Gastrocnemius medialis (tissue), 4 donors: ENCODE data around the gene LPIN1. TPM values are rescaled to one million over a fixed set of nuclear protein-coding genes. Genes with fewer than 3 reads are reported as not detected.

Experiments used
- ATAC-seq, 2 donors: fragments of 150-250 bp; one replicate each; pipeline ENCODE4 v1.9.1; 2016
- DNase-seq, 2 donors: peaks; one replicate each; pipeline ENCODE4 v3.0.0-alpha.2; 2019
- H3K27ac ChIP-seq, 4 donors: fragments of 200-600 bp; sonication (generic); 1 replicate in 1 of 4; 2 replicates in 3 of 4; pipeline ENCODE4 v1.5.1; 2016 to 2018; ENCODE audit warnings: mild to moderate bottlenecking in 2 of 4, moderate library complexity in 1 of 4
- H3K27me3 ChIP-seq, 3 donors: fragments of 200-600 bp; sonication (generic) in 2 of 3; 1 replicate in 1 of 3; 2 replicates in 2 of 3; pipeline versions ENCODE4 v1.5.1 to v1.6.0; 2016 to 2019; ENCODE audit warnings: mild to moderate bottlenecking in 1 of 3, moderate library complexity in 1 of 3
- H3K36me3 ChIP-seq, 2 donors: fragments of 200-600 bp; sonication (generic) in 1 of 2; one replicate each; pipeline ENCODE4 v1.5.1; 2017 to 2018
- H3K4me1 ChIP-seq, 2 donors: fragments of 200-600 bp; sonication (generic) in 1 of 2; one replicate each; pipeline ENCODE4 v1.5.1; 2016 to 2017; ENCODE audit warnings: mild to moderate bottlenecking in 2 of 2
- H3K4me3 ChIP-seq, 4 donors: fragments of 200-600 bp; sonication (generic) in 3 of 4; 1 replicate in 1 of 4; 2 replicates in 3 of 4; pipeline ENCODE4 v1.5.1; 2016 to 2019; ENCODE audit warnings: mild to moderate bottlenecking in 2 of 4
- H3K9me3 ChIP-seq, 3 donors: fragments of 200-600 bp; sonication (generic) in 2 of 3; 1 replicate in 1 of 3; 2 replicates in 2 of 3; pipeline ENCODE4 v1.5.1; 2016 to 2019
- CTCF ChIP-seq, 5 experiments: fragments of 450-650 bp in 3 of 5; fragments of 200-600 bp in 2 of 5; sonication (generic) in 2 of 5; IDR thresholded peaks in 4 of 5; conservative IDR thresholded peaks in 1 of 5; 1 replicate in 4 of 5; 2 replicates in 1 of 5; pipeline ENCODE4 v1.5.1; 2016 to 2019; ENCODE audit warnings: antibody characterized with exemption in 5 of 5, mild to moderate bottlenecking in 3 of 5, moderate library complexity in 3 of 5
- POLR2A ChIP-seq, 2 donors: fragments of 450-650 bp; IDR thresholded peaks; one replicate each; pipeline ENCODE4 v1.6.1; 2017; ENCODE audit warnings: antibody characterized with exemption in 2 of 2, mild to moderate bottlenecking in 2 of 2, moderate library complexity in 2 of 2
- in situ Hi-C, 4 donors: fragments of 200-750 bp; cut with MboI; loops; one replicate each; pipeline versions ENCODE4 v1.15.0 to v1.8.0; 2017; ENCODE audit warnings: low sequenced_read_pairs in 4 of 4
- intact Hi-C: fragments of 100-400 bp; cut with DNase I; formaldehyde crosslinking; loops from one replicate; pipeline ENCODE4 v1.15.1; 2023; ENCODE audit warnings: low total_unique reads
- total RNA-seq, 4 donors: library from RNA; depleted of rRNA; stranded (reverse); fragments of >200 nt; gene quantifications; one replicate each; pipeline versions ENCODE4 v1.1.0 to v1.2.3, GENCODE V29; 2016

Gene LPIN1
- total RNA-seq, 4 donors from 2014 or later = 292 to 606 (median 472) TPM

- H3K4me1 ChIP-seq = peaks cover 54% of the 10 kb centered on the region in 2 donors
- H3K9me3 ChIP-seq = no peaks in the 10 kb centered on the region
- in situ Hi-C loops = loop anchor here (5.0 to 25.0 kb wide), 3 partner anchors 80 to 315 kb away; partner anchors contain the start of gene E2F6 (in 1 of the 4)
- DNase-seq = peak in 1 of 2 donors; percentile 45
- H3K4me3 ChIP-seq = no peak overlapping the region
- peaks cover 0 to 51% of the 10 kb centered on the region in 2 donors for H3K36me3 ChIP-seq
- H3K27ac ChIP-seq = peak overlapping the region; percentile 58 to 70 (median 66)
- intact Hi-C loops = no loop called here
- ATAC-seq = peak in 1 of 2 donors; percentile 44
- no peaks in the 10 kb centered on the region for H3K27me3 ChIP-seq
- TF ChIP-seq CTCF (IDR thresholded peaks at IDR 0.05 in 4 of 5, conservative IDR thresholded peaks at IDR 0.05 in 1 of 5) (no peak), POLR2A (IDR thresholded peaks at IDR 0.05) (no peak)
These were observed 30.8 kb downstream of the LPIN1 start for GRCh38 chr2:11777066-11777782.

GRCh38 chr2:11777886-11778415 is 31.5 kb downstream of the LPIN1 start:
- no peaks in the 10 kb centered on the region for H3K27me3 ChIP-seq
- peaks cover 51% of the 10 kb centered on the region in 2 donors for H3K4me1 ChIP-seq
- peak overlapping the region; percentile 58 to 70 (median 66) for H3K27ac ChIP-seq
- no peak overlapping the region for H3K4me3 ChIP-seq
- in situ Hi-C loops (loop anchor here (5.0 to 25.0 kb wide), 3 partner anchors 81 to 316 kb away; partner anchors contain the start of gene E2F6 (in 1 of the 4)), intact Hi-C loops (loop anchor here (2.0 kb wide), 1 partner anchor 39 kb away; no protein-coding TSS in a partner anchor)
- DNase-seq = no peak
- no peaks in the 10 kb centered on the region for H3K9me3 ChIP-seq
- no peak for ATAC-seq
- TF ChIP-seq POLR2A (IDR thresholded peaks at IDR 0.05) (no peak), CTCF (IDR thresholded peaks at IDR 0.05 in 4 of 5, conservative IDR thresholded peaks at IDR 0.05 in 1 of 5) (no peak)
- peaks cover 0 to 51% of the 10 kb centered on the region in 2 donors for H3K36me3 ChIP-seq

- TF ChIP-seq POLR2A (IDR thresholded peaks at IDR 0.05) = no peak
- TF ChIP-seq CTCF (IDR thresholded peaks at IDR 0.05 in 4 of 5, conservative IDR thresholded peaks at IDR 0.05 in 1 of 5) = no peak
- H3K27me3 ChIP-seq = no peaks in the 10 kb centered on the region
- peaks cover 47 to 51% of the 10 kb centered on the region in 2 donors for H3K4me1 ChIP-seq
- H3K36me3 ChIP-seq = peaks cover 0 to 51% of the 10 kb centered on the region in 2 donors
- ATAC-seq (no peak), DNase-seq (no peak)
- intact Hi-C loops = loop anchor here (2.0 kb wide), 1 partner anchor 40 kb away; no protein-coding TSS in a partner anchor
- in situ Hi-C loops = loop anchor here (5.0 to 25.0 kb wide), 3 partner anchors 81 to 316 kb away; partner anchors contain the start of gene E2F6 (in 1 of the 4)
- H3K9me3 ChIP-seq = no peaks in the 10 kb centered on the region
- H3K27ac ChIP-seq = peak overlapping the region; percentile 58 to 70 (median 66)
- H3K4me3 ChIP-seq = no peak overlapping the region
These were observed 32.0 kb downstream of the LPIN1 start for GRCh38 chr2:11778416-11778815.

GRCh38 chr2:11778923-11779757 is 32.7 kb downstream of the LPIN1 start:
- no peaks in the 10 kb centered on the region for H3K9me3 ChIP-seq
- no peaks in the 10 kb centered on the region for H3K27me3 ChIP-seq
- peaks cover 40 to 51% of the 10 kb centered on the region in 2 donors for H3K4me1 ChIP-seq
- H3K4me3 ChIP-seq = no peak overlapping the region
- peak; percentile 97 to 99 (median 98) for TF ChIP-seq CTCF (IDR thresholded peaks at IDR 0.05 in 4 of 5, conservative IDR thresholded peaks at IDR 0.05 in 1 of 5)
- no peak for TF ChIP-seq POLR2A (IDR thresholded peaks at IDR 0.05)
- intact Hi-C loops (loop anchor here (1.0 to 2.0 kb wide), 3 partner anchors 40 to 91 kb away; no protein-coding TSS in a partner anchor), in situ Hi-C loops (loop anchor here (5.0 to 25.0 kb wide), 3 partner anchors 82 to 317 kb away; partner anchors contain the start of gene E2F6 (in 1 of the 4))
- H3K27ac ChIP-seq = peak overlapping the region; percentile 58 to 70 (median 66)
- peak; percentile 72 to 87 for ATAC-seq
- DNase-seq = peak; percentile 59 to 76
- peaks cover 0 to 51% of the 10 kb centered on the region in 2 donors for H3K36me3 ChIP-seq
